Measurements from ENCODE around the gene CFAP65.

CFAP65 gene

GRCh38 chr2:219025637-219026585, 15.4 kb downstream of the CFAP65 start:
- no peak overlapping the region for H3K4me3 ChIP-seq (ENCODE audit: low read depth, low read length)
- no peak for TF ChIP-seq CTCF (IDR thresholded peaks at IDR 0.05; ENCODE audit: borderline replicate concordance, insufficient read depth, low read depth, low read length)

GRCh38 chr2:219024059-219024458, 17.3 kb downstream of the CFAP65 start:
- no peak overlapping the region for H3K4me3 ChIP-seq (ENCODE audit: low read depth, low read length)
- TF ChIP-seq CTCF (IDR thresholded peaks at IDR 0.05; ENCODE audit: borderline replicate concordance, insufficient read depth, low read depth, low read length), result no peak

GRCh38 chr2:219023045-219023605, 18.2 kb downstream of the CFAP65 start:
- TF ChIP-seq CTCF (IDR thresholded peaks at IDR 0.05; ENCODE audit: borderline replicate concordance, insufficient read depth, low read depth, low read length), result no peak
- no peak overlapping the region for H3K4me3 ChIP-seq (ENCODE audit: low read depth, low read length)

GRCh38 chr2:219022616-219023015, 18.7 kb downstream of the CFAP65 start:
- H3K4me3 ChIP-seq (ENCODE audit: low read depth, low read length), result no peak overlapping the region

GRCh38 chr2:219022041-219022440, 19.3 kb downstream of the CFAP65 start:
- no peak overlapping the region for H3K4me3 ChIP-seq (ENCODE audit: low read depth, low read length)
- no peak for TF ChIP-seq CTCF (IDR thresholded peaks at IDR 0.05; ENCODE audit: borderline replicate concordance, insufficient read depth, low read depth, low read length)

More at GRCh38 chr2:219022616-219023015, 18.7 kb downstream of the CFAP65 start:
- TF ChIP-seq CTCF (IDR thresholded peaks at IDR 0.05; ENCODE audit: borderline replicate concordance, insufficient read depth, low read depth, low read length), result no peak

- TF ChIP-seq CTCF (IDR thresholded peaks at IDR 0.05; ENCODE audit: borderline replicate concordance, insufficient read depth, low read depth, low read length), result no peak
Observed at GRCh38 chr2:219021591-219021990, 19.7 kb downstream of the CFAP65 start.

More at GRCh38 chr2:219021591-219021990, 19.7 kb downstream of the CFAP65 start:
- H3K4me3 ChIP-seq (ENCODE audit: low read depth, low read length), result no peak overlapping the region

All from GM12875 (cell line).